Mucosa of gallbladder (tissue), 1 donor: ENCODE measurements around the gene GALNT11. TPM values are rescaled to one million over a fixed set of nuclear protein-coding genes. Genes with fewer than 3 reads are reported as not detected.
A peak's percentile ranks its signal among the peaks of the same experiment; 100 is the strongest.
"Not testable (repeated sequence)": the region's sequence is repeated elsewhere in the genome, so short reads cannot be mapped to it uniquely, and the experiment has no call there.

Experiments
- DNase-seq: peaks from one replicate; pipeline ENCODE4 v3.0.0-alpha.2; 2020; ENCODE audit warnings: low spot score
- total RNA-seq: library from RNA; stranded (reverse); gene quantifications from one replicate; pipeline ENCODE4 v1.2.1, GENCODE V29; 2021
- donor health status: DM: no; HTN: no; CAD: no.

Gene GALNT11
- total RNA-seq, 1 donor from 2014 or later: 35.7 TPM

GRCh38 chr7:152027491-152028365, 2.3 kb downstream of the GALNT11 start:
- DNase-seq: not testable (repeated sequence)

DNA sequence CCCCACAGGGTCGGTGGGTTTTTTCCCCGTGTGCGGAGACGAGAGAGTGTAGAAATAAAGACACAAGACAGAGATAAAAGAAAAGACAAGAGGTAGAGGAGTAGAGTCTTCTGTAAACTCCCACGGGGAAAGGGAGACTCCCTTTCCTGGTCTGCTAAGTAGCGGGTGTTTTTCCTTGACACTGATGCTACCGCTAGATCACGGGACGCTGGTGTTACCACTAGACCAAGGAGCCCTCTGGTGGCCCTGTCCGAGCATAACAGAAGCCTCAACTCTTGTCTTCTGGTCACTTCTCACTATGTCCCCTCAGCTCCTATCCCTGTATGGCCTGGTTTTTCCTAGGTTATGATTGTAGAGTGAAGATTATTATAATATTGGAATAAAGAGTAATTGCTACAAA, 4.6 kb downstream of the GALNT11 start:
- DNase-seq: peak; percentile 18

DNA sequence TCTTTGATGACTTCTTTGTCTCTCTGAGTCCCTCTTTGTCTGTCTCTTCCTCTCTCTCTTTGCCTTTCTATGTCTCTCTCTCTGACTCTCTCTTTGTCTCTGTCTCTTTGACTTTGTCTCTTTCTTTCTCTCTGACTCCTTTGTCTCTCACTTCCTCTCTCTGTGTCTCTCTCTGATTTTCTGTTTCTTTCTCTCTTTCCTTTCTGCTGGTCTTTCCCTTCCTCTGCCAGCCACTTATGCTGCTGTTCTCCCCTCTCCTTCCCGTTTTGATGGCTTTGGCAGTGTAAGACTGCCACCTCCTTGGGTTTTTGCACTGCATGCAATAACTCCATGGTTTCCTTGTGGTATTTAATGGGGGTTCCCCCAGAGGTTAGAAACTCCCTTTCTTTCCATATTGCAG, 5.2 kb downstream of the GALNT11 start:
- not testable (repeated sequence) for DNase-seq

GRCh38 chr7:152035817-152036216, 10.3 kb downstream of the GALNT11 start:
- no peak for DNase-seq

DNA sequence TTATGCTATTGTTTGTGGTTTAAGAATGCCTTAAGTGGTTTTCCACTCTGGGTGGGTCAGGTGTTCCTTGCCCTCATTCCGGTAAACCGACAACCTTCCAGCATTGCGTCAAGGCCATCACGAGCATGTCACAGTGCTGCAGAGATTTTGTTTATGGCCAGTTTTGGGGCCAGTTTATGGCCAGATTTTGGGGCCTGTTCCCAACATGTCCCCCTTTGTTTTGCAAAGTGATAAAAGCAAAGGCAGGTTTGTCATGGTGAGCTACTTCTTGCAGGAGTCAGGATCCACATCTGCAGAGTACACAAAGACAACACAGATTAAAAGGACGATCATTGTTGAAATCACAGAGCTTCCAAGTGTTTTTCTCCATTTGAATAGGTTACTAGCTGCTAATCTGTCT, 12.9 kb downstream of the GALNT11 start:
- not testable (repeated sequence) for DNase-seq

DNA sequence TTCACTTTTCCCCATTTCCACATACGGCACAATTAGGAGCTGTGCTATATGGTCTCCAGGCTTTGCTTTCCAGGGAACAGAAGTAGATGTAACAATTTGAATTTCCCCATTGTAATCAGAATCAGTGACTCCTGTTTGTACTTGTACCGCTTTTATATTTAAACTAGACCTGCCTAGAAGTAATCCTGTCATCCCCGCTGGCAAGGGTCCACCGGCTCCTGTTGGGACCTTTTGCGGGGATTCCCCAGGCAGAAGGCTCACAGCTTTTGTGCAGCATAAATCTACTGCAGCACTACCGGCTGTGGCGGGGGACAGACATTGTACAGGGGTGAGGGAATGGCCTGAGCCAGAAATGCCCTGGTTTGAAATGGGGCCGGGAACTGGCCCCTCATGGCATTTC, 17.6 kb downstream of the GALNT11 start:
- DNase-seq: not testable (repeated sequence)

GRCh38 chr7:152044909-152045308, 19.4 kb downstream of the GALNT11 start:
- not testable (repeated sequence) for DNase-seq

DNA sequence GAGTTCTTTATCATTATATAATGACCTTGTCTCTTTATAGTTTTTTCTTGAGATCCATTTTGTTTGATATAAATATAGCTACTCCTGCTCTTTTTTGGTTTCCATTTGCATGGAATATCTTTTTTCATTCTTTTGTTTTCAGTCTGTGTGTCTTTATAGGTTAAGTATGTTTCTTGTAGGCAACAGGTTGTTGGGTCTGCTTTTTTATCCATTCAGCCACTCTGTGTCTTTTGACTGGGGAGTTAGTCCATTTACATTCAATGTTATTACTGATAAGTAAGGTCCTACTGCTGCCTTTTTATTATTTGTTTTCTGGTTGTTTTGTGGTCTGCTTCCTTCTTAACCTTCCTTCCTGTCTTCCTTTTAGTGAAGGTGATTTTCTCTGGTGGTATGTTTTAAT, 21.1 kb downstream of the GALNT11 start:
- no peak for DNase-seq

DNA sequence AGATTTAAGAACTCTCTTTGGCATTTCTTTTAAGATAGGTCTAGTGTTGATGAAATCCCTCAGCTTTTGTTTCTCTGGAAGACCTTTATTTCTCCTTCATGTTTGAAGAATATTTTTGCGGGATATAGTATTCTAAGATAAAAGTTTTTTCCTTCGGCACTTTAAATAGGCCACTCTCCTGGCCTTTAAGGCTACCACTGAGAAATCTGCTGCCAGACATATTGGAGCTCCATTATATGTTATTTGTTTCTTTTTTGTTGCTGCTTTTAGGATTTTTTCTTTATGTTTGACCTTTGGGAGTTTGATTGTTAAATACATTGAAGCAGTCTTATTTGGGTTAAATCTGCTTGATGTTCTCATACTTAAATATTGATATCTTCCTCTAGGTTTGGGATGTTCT, 22.6 kb downstream of the GALNT11 start:
- DNase-seq: no peak

GRCh38 chr7:152050547-152050971, 25.1 kb downstream of the GALNT11 start:
- DNase-seq: no peak

DNA sequence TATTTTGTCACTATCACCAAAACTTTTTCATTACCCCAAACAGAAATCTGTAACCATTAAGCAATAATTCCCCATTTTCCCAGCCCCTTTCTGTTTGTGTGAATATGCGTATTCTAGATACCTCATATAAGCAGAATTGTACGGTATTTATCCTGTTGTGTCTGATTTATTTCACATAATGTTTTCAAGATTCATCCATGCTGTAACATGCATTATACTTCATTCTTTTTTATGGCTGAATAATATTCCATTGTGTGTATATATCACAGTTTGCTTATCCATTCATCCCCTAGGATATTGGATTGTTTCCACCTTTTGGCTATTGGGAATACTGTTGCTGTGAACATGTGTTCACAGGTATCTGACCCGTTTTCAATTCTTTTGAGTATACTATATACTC, 26.5 kb downstream of the GALNT11 start:
- DNase-seq: no peak

GRCh38 chr7:152052771-152053170, 27.3 kb downstream of the GALNT11 start:
- DNase-seq: no peak

DNA sequence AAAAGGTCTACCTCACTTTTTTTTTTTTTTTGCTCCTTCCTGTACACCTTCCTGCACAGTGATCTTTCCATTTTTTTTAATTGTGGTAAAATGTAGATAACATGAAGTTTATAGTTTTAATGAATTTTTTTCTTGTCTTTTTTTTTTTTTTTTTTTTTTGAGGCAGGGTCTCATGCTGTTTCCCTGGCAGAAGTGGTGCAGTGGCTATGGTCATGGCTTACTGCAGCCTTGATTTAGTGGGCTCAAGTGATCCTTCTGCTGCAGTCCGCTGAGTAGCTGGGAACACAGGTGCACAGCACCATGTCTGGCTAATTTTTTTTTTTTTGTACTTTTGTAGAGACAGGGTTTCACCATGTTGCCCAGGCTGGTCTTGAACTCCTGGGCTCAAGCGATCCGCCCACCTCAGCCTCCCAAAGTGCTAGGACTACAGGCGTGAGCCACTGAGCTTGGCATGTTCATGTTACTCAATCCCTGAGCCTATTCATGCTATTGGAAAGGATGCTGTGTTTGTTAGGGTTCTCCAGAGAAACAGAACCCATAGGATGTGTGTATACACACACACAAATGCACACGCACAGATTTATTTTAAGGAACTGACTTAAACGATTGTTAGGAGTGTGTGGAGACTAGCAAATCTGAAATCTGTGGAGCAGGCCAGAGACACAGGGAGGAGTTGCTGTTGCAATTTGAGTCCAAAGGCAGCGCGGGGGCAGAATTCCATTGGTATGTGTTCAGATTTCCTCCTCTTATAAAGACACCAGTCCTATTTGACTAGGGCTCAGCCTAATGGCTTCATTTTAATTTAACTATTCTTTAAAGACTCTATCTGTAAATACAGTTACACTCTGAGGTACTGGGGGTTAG, 29.1 kb downstream of the GALNT11 start:
- no peak for DNase-seq

- DNase-seq: no peak
Observed at GRCh38 chr7:152056621-152057274, 31.3 kb downstream of the GALNT11 start.

DNA sequence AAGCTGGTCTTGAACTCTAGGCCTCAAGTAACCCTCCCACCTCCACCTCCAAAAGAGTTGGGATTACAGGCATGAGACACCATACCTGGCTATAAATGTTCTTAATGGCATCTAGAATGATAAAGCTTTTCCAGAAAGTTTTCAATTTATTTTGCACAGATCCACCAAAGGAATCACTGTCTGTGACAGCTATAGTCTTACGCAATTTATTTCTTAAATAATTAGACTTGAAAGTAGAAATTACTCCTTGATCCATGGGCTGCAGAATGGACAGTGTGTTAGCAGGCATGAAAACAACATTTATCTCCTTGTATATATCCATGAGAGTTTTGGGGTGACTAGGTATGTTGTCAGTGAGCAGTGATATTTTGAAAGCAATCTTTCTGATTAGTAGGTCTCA, 33.8 kb downstream of the GALNT11 start:
- no peak for DNase-seq

GRCh38 chr7:152061086-152061485, 35.6 kb downstream of the GALNT11 start:
- DNase-seq: not testable (repeated sequence)

- not testable (repeated sequence) for DNase-seq
Observed at GRCh38 chr7:152063192-152063591, 37.7 kb downstream of the GALNT11 start.

GRCh38 chr7:152063821-152064220, 38.3 kb downstream of the GALNT11 start:
- DNase-seq: not testable (repeated sequence)

GRCh38 chr7:152065800-152066344, 40.4 kb downstream of the GALNT11 start:
- DNase-seq: not testable (repeated sequence)

DNA sequence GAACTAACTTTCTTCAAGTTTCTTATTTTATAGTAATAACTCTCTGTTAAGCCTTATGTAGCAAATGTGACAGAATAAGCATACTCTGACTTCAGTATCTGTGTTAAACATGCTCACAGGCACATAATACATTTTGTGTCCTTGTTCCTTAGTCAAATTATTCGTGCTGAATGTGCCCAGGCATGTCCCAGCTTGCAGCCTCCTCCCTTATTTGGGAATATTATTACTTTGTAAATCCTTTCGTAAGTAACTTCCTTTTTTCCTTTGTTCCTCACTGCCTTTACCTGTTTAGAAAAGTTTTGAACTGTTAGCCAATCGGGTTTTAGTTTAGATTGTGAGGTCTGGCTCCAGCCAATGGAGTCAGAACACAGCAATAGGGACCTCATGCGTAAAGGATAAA, 46.9 kb downstream of the GALNT11 start:
- no peak for DNase-seq

GRCh38 chr7:152073352-152073751, 47.9 kb downstream of the GALNT11 start:
- no peak for DNase-seq

DNA sequence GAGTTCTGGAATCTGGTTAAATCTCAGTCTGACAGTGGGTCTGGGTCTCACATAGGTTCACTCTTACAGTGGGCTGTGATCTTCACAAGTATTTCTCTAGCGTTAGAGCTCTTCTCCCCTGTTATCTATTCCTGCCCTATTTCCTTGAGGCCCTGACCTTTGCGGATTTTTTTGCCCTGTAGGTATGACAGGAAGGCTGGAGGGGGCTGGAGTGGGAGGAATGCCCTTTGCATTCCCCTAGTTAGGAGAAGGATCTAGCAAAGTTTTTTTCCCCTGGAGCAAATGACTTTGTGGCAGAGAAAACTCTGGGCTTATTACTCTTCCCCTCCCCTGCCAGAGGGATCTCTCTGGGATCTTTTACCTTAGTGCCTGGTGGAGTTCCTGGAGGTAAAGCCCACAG, 49.2 kb downstream of the GALNT11 start:
- no peak for DNase-seq
